Vagina (tissue), 2 donors: ENCODE results near the gene LPGAT1.

Experiments
- POLR2A ChIP-seq, 2 donors: fragments of 450-650 bp; IDR thresholded peaks; one replicate each; pipeline ENCODE4 v1.6.1; 2017; ENCODE audit warnings: antibody characterized with exemption in 2 of 2, mild to moderate bottlenecking in 2 of 2, moderate library complexity in 2 of 2
- POLR2AphosphoS5 ChIP-seq, 2 donors: sonication (generic); formaldehyde crosslinking; IDR thresholded peaks; one replicate each; pipeline ENCODE4 v1.9.0; 2017; ENCODE audit warnings: antibody characterized with exemption in 2 of 2, mild to moderate bottlenecking in 2 of 2, low read depth in 1 of 2; ENCODE audit not compliant: insufficient read depth in 1 of 2
- TF ChIP-seq, protein P1 (sequence below), 3 experiments: fragments of 450-650 bp in 2 of 3; fragments of 200-600 bp in 1 of 3; sonication (generic) in 1 of 3; IDR thresholded peaks; one replicate each; pipeline ENCODE4 v1.5.1; 2017 to 2019; ENCODE audit warnings: antibody characterized with exemption in 3 of 3, mild to moderate bottlenecking in 2 of 3, moderate library complexity in 2 of 3

- TF ChIP-seq, protein P1, sequence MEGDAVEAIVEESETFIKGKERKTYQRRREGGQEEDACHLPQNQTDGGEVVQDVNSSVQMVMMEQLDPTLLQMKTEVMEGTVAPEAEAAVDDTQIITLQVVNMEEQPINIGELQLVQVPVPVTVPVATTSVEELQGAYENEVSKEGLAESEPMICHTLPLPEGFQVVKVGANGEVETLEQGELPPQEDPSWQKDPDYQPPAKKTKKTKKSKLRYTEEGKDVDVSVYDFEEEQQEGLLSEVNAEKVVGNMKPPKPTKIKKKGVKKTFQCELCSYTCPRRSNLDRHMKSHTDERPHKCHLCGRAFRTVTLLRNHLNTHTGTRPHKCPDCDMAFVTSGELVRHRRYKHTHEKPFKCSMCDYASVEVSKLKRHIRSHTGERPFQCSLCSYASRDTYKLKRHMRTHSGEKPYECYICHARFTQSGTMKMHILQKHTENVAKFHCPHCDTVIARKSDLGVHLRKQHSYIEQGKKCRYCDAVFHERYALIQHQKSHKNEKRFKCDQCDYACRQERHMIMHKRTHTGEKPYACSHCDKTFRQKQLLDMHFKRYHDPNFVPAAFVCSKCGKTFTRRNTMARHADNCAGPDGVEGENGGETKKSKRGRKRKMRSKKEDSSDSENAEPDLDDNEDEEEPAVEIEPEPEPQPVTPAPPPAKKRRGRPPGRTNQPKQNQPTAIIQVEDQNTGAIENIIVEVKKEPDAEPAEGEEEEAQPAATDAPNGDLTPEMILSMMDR (IDR thresholded peaks at IDR 0.05), result no peak
- no peak for TF ChIP-seq POLR2A (IDR thresholded peaks at IDR 0.05)
- no peak for TF ChIP-seq POLR2AphosphoS5 (IDR thresholded peaks at IDR 0.05; ENCODE audit: insufficient read depth in 1 of 2, low read depth in 1 of 2)
Observed at GRCh38 chr1:211723273-211723672, 107.3 kb downstream of the LPGAT1 start.
